ENCODE data around the gene RAB14.

Gene RAB14

GRCh38 chr9:121218357-121219027 lies 16.8 kb upstream of the RAB14 start:
- no peak for DNase-seq

GRCh38 chr9:121217609-121218292 lies 16.1 kb upstream of the RAB14 start:
- no peak for DNase-seq

GRCh38 chr9:121216271-121216805 lies 14.7 kb upstream of the RAB14 start:
- no peak for DNase-seq

- DNase-seq, result no peak
Measured at GRCh38 chr9:121214005-121214404, 12.3 kb upstream of the RAB14 start.

GRCh38 chr9:121213136-121213806 lies 11.6 kb upstream of the RAB14 start:
- DNase-seq, result peak; percentile 70

GRCh38 chr9:121210536-121210935 lies 8.9 kb upstream of the RAB14 start:
- DNase-seq, result no peak

- DNase-seq, result no peak
Measured at GRCh38 chr9:121207371-121207940, 5.8 kb upstream of the RAB14 start.

GRCh38 chr9:121206516-121207370 lies 5.1 kb upstream of the RAB14 start:
- no peak for DNase-seq

- no peak for DNase-seq
Measured at GRCh38 chr9:121204611-121205010, 2.9 kb upstream of the RAB14 start.

- DNase-seq, result no peak
Measured at GRCh38 chr9:121204121-121204520, 2.5 kb upstream of the RAB14 start.

GRCh38 chr9:121201045-121201737 lies 478 bp downstream of the RAB14 start:
- DNase-seq, result no peak

- no peak for DNase-seq
Measured at GRCh38 chr9:121200356-121200755, 1.3 kb downstream of the RAB14 start.

- DNase-seq, result no peak
Measured at GRCh38 chr9:121199921-121200320, 1.7 kb downstream of the RAB14 start.

- no peak for DNase-seq
Measured at GRCh38 chr9:121198512-121199042, 3.1 kb downstream of the RAB14 start.

- no peak for DNase-seq
Measured at GRCh38 chr9:121197132-121197531, 4.5 kb downstream of the RAB14 start.

GRCh38 chr9:121196389-121196788 lies 5.3 kb downstream of the RAB14 start:
- no peak for DNase-seq

- no peak for DNase-seq
Measured at GRCh38 chr9:121194730-121195129, 6.9 kb downstream of the RAB14 start.

GRCh38 chr9:121192959-121193640 lies 8.6 kb downstream of the RAB14 start:
- DNase-seq, result no peak

GRCh38 chr9:121192518-121192917 lies 9.2 kb downstream of the RAB14 start:
- no peak for DNase-seq

- no peak for DNase-seq
Measured at GRCh38 chr9:121191235-121191634, 10.4 kb downstream of the RAB14 start.

- DNase-seq, result no peak
Measured at GRCh38 chr9:121189660-121190059, 12.0 kb downstream of the RAB14 start.
